ES-I3 (cell line): ENCODE results near the gene DNAJC10.
"Not testable (repeated sequence)": the region's sequence is repeated elsewhere in the genome, so short reads cannot be mapped to it uniquely, and the experiment has no call there.

ENCODE experiments used
- H3K36me3 ChIP-seq: 2 replicates; pipeline ENCODE4 v1.6.1; 2013; ENCODE audit warnings: mild to moderate bottlenecking, low read length, control low read depth, moderate library complexity; ENCODE audit not compliant: insufficient read depth
- H3K4me1 ChIP-seq: 2 replicates; pipeline ENCODE4 v1.6.1; 2013; ENCODE audit warnings: mild to moderate bottlenecking, control low read depth, low read length; ENCODE audit not compliant: insufficient read depth
- H3K9ac ChIP-seq: 2 replicates; pipeline ENCODE4 v1.6.1; 2013; ENCODE audit warnings: low read depth, mild to moderate bottlenecking, low read length, moderate library complexity
- H3K9me3 ChIP-seq: 2 replicates; pipeline ENCODE4 v1.6.1; 2013; ENCODE audit warnings: mild to moderate bottlenecking, low read length, moderate library complexity; ENCODE audit not compliant: control insufficient read depth, insufficient read depth

The DNAJC10 gene

DNA sequence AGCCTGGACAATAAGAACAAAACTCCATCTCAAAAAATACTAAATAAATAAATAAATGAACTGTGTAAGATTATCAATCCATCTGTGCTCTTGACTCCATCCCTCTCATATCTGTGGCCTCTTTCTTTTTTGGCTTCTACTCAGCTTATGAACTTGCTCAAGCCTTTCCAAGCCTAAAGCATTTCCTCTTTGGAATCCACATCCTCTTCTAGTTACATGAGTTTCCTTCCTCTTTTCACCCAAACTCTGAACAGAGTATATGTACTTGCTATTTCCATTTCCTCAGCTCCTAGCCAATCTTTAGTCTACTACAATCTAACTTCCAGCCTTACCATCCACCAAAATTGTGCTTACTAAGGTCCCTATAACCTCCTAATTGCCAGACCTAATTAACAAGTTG is 2.5 kb upstream of the DNAJC10 start:
- H3K9ac ChIP-seq, result no peak overlapping the region
- no peaks in the 10 kb centered on the region for H3K9me3 ChIP-seq
- H3K4me1 ChIP-seq, result peaks cover 3% of the 10 kb centered on the region; the same call in 1 of the 2 replicates
- no peaks in the 10 kb centered on the region for H3K36me3 ChIP-seq

DNA sequence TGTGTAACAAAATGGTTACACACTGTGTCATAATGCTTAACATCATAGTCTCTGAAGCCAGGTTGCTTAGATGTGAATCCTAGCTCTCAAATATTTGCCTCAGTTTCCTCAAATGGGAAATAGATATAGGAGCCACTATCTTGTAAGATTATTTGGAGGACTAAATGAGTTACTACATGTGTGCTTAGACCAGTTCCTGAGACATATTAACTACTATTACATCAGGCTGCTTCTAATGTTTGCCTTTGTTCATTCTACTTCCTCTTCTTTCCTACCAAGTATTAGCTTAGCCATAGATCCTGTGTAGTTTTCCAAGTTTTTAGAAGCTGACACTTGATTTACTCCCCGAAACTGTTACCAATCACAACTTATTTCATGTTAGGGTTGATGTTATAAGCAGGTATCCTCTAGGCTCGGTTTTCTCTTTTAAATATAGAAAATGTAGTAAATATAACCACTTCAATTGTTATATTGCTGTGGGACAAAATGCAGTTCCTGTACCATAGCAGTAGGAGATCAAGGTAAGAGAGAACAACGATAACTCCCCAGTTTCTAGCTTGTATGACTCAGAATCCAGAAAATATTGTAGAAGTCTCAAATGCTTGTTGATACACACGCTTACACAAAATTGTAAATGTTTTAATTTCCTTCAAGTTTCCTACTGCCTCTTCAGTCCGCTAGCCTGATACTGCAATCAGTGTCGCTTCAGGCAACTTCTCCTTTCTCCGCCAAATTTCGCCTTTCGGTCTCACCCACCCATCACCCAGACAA is 751 bp upstream of the DNAJC10 start:
- Histone ChIP-seq H3K36me3 (no peaks in the 10 kb centered on the region), H3K9me3 (no peaks in the 10 kb centered on the region), H3K9ac (peak overlapping the region; percentile 93), H3K4me1 (peaks cover 3% of the 10 kb centered on the region; the same call in 1 of the 2 replicates)

DNA sequence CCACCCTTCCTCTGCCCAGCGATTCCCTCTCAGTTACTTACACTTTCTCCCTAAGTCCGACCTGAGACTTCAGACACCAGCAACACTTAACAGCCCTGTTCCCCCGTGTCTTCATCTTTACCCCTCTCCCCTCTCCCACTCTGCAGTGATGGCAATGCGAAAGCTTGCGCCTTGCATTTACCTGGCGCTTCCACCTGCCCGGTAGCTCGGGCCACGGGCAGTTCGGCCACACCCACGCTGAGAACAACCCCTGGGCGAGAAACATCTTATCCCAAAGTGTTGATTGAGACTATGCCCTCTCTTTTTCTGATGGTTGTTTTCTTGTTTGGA is 558 bp downstream of the DNAJC10 start:
- no peaks in the 10 kb centered on the region for H3K9me3 ChIP-seq
- peaks cover 3% of the 10 kb centered on the region; the same call in 1 of the 2 replicates for H3K4me1 ChIP-seq
- peak overlapping the region; percentile 93 for H3K9ac ChIP-seq
- H3K36me3 ChIP-seq, result no peaks in the 10 kb centered on the region

DNA sequence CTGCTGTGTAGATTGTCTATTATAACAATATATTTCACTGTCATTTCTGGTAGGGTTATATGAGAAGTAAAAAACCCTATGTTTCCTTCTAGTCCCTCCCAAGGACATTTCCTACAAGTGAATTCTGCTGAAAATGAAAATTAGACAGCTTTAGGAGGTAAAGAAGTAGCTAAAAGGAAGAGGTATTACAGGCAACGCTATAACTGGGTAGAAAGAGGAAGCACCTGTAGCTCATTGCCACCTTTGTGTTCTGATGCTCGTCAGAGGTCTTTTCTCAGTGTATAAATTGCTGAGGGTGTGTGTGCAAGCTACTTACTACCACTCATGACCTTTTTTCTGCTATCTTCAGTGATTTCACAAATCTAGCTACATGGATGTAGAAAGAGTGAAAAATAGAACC is 1.4 kb downstream of the DNAJC10 start:
- H3K36me3 ChIP-seq, result no peaks in the 10 kb centered on the region
- 0 out of 2 replicates have a peak overlapping the region, but pooled peaks have one; percentile 93 for H3K9ac ChIP-seq
- H3K9me3 ChIP-seq, result no peaks in the 10 kb centered on the region
- H3K4me1 ChIP-seq, result peaks cover 3% of the 10 kb centered on the region; the same call in 1 of the 2 replicates

DNA sequence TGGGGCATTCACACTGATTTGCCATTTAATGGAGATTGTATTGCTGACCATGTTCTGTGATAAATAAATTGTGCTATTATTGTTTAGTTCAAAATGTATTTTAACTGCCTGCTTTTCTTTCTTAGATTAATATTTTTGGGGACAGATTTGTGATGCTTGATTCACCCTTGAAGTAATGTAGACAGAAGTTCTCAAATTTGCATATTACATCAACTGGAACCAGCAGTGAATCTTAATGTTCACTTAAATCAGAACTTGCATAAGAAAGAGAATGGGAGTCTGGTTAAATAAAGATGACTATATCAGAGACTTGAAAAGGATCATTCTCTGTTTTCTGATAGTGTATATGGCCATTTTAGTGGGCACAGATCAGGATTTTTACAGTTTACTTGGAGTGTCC is 1.8 kb downstream of the DNAJC10 start:
- Histone ChIP-seq H3K9me3 (no peaks in the 10 kb centered on the region), H3K4me1 (peaks cover 3% of the 10 kb centered on the region; the same call in 1 of the 2 replicates), H3K9ac (no peak overlapping the region), H3K36me3 (no peaks in the 10 kb centered on the region)

DNA sequence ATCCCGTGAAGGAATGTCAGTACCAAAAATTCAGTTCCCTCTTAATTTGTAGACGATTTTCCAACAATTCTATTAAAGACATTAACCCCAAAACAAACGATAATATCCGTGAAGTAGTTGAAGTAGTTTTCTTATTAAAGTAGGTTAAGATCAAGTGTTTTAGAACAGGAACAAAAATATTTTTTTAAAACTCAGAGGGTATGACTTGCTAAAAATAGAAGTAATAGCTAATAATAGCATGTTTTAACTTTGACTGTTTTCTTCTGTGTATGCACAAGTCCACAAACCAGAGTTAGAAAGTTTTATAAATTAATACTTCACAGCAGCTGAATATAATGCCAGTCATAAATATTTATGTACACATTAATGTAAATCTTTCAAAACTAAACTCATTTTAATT is 2.4 kb downstream of the DNAJC10 start:
- Histone ChIP-seq H3K9me3 (no peaks in the 10 kb centered on the region), H3K9ac (no peak overlapping the region), H3K36me3 (no peaks in the 10 kb centered on the region), H3K4me1 (peaks cover 3% of the 10 kb centered on the region; the same call in 1 of the 2 replicates)

DNA sequence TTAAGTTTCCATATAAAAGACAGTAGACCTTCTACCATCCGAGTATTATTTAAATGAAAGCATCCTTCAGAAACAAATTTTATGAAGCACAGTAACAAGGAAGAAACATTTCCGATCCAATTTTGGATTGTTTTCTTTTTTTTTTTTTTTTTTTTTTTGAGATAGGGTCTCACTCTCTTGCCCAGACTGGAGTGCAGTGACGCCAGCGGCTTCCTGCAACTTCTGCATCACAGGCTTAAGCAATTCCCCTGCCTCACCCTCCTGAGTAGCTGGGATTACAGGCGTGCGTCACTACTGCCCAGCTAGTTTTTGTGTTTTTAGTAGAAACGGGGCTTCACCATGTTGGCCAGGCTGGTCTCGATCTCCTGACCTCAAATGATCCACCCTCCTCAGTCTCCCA is 3.1 kb downstream of the DNAJC10 start:
- H3K9me3 ChIP-seq, H3K36me3 ChIP-seq, H3K9ac ChIP-seq, H3K4me1 ChIP-seq: not testable (repeated sequence)

DNA sequence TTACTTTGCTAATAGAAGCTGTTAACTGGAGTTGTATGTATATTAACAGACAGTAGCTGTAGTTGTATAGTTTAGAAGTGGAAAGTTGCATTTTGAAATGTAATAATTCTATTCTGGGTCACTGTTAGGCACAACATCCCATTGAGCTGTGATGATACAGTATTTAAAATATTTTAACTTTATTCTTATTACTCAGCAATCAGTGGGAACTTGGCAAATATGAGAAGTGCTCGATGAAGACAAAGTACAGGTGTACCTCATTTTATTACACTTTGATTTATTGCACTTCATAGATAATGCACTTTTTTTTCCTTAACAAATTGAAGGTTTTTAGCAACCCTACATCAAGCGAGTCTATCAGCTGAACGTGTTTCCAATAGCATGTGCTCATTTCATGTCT is 8.6 kb downstream of the DNAJC10 start:
- Histone ChIP-seq H3K36me3 (no peaks in the 10 kb centered on the region), H3K9me3 (no peaks in the 10 kb centered on the region), H3K4me1 (no peaks in the 10 kb centered on the region), H3K9ac (no peak overlapping the region)

DNA sequence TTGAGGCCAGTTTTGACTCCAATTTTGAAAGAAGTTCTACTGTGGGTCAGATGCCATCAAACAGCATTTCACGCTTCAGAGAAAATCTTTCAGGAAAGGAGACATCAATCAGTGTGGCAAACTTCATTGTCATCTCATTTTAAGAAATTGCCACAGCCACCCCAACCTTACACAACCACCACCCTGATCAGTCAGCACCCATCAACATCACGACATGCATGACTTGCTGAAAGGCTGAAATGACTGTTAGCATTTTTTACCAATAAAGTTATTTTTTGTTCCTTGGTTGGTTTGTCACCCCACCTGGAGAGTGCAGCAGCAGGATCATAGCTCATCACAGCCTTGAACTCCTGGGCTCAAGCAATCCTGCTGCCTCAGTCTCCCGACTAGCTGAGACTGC is 10.4 kb downstream of the DNAJC10 start:
- Histone ChIP-seq H3K36me3 (0 out of 2 replicates have a peak, but pooled peaks cover 3% of the 10 kb centered on the region), H3K4me1 (no peaks in the 10 kb centered on the region), H3K9me3 (no peaks in the 10 kb centered on the region), H3K9ac (no peak overlapping the region)

DNA sequence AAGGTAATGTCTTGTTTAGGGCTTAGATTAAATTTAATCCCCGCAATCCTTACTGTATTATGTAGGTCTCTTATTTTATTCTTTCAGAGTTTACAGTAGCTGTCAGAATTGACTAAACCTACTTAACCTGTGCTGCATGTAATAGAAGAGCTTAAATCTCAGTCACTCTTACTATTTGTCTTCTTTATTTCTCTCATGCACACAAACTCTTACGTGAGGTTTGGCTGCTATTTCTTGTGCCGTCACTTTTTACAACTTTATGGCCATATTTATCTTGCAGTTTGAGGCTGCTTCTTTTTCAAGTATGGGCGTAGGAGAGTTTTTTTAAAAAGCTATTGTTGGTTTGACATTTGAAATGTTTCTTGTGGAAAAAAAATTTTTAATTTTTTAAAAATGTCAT is 12.0 kb downstream of the DNAJC10 start:
- Histone ChIP-seq H3K36me3 (0 out of 2 replicates have a peak, but pooled peaks cover 3% of the 10 kb centered on the region), H3K9ac (no peak overlapping the region), H3K9me3 (no peaks in the 10 kb centered on the region), H3K4me1 (no peaks in the 10 kb centered on the region)

DNA sequence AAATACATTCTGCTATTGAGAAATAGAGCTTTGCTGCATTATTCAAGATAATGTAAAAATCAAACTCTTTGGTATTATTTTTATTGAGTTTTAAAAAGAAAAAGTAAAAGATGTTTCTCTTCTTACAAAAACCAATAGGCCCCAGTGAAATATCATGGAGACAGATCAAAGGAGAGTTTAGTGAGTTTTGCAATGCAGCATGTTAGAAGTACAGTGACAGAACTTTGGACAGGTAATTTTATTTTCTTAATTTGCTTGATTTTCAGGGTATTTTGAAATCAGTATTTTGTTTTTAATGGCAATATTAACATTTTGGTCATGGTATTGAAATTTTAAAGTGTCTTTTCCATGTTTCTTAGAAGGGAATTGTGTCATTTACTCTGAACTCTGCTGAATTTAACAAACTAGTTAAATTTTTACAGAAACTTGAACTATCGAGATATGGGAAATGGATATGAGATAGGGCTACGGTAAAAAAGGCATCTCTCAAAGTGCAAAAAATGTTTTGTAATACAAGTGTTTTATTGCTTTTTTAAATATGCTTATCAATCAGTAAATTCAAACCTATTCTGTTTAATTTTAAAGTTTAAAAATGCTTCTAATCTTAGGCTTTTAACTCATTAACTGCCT is 13.8 kb downstream of the DNAJC10 start:
- H3K4me1 ChIP-seq, result no peaks in the 10 kb centered on the region
- 0 out of 2 replicates have a peak, but pooled peaks cover 3% of the 10 kb centered on the region for H3K36me3 ChIP-seq
- no peak overlapping the region for H3K9ac ChIP-seq
- H3K9me3 ChIP-seq, result no peaks in the 10 kb centered on the region

DNA sequence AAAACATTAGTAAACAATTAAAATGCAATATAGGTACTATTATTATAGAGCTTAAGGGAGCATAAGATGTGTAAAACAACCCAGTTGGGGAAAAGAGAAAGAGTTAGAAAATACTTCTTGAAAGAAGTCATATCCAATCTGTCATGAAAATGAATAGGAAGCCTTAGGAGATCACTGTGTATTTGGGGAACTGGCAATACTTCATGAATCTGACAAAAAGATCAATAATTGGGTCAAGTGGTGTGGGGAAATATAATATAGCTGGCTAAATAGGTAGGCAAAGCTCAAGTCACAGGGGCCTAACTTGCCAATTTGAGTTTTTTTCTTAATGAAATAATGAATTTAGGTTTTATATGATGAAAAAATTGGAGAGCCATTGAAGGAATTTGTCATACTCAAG is 14.4 kb downstream of the DNAJC10 start:
- Histone ChIP-seq H3K9ac (no peak overlapping the region), H3K9me3 (no peaks in the 10 kb centered on the region), H3K36me3 (0 out of 2 replicates have a peak, but pooled peaks cover 3% of the 10 kb centered on the region), H3K4me1 (no peaks in the 10 kb centered on the region)

DNA sequence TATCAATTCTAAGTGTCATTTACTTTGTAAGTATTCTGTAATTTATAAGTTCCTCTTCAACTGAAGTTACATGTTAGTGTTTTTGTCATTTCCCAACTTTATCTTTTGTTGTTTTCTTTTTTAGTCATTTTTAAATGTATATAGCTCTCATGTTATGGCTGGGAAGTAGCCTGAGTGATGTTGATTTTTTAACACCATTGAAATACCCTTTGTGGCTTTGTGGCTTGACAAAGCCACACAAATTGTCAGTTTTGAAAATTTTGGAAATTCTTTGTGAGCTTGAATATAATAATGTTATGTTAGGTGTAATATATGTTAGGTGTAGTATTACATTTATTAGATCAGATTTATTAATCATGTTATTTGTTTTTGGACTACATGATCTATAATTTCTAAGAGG is 16.7 kb downstream of the DNAJC10 start:
- no peaks in the 10 kb centered on the region for H3K4me1 ChIP-seq
- no peaks in the 10 kb centered on the region for H3K9me3 ChIP-seq
- H3K36me3 ChIP-seq, result 0 out of 2 replicates have a peak, but pooled peaks cover 3% of the 10 kb centered on the region
- no peak overlapping the region for H3K9ac ChIP-seq

DNA sequence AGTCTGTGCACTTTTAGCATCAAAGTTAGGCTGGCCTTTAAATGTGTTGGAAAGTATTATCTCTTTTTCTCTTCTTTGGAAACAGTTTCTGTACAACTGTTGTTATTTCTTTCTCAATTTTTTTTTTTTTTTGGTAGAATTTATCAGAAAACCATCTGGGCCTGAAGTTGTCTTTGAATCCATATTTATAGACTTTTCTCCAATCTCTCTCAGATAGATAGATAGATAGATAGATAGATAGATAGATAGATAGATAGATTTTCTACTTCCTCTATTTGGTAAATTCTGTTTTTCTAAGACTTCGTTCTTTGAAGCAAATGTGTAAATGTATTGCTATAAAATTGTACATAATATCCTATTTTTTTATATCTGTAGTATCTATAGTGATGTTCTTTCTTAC is 17.5 kb downstream of the DNAJC10 start:
- Histone ChIP-seq H3K36me3 (peaks cover 7% of the 10 kb centered on the region; the same call in 1 of the 2 replicates), H3K9me3 (no peaks in the 10 kb centered on the region), H3K4me1 (no peaks in the 10 kb centered on the region), H3K9ac (no peak overlapping the region)

DNA sequence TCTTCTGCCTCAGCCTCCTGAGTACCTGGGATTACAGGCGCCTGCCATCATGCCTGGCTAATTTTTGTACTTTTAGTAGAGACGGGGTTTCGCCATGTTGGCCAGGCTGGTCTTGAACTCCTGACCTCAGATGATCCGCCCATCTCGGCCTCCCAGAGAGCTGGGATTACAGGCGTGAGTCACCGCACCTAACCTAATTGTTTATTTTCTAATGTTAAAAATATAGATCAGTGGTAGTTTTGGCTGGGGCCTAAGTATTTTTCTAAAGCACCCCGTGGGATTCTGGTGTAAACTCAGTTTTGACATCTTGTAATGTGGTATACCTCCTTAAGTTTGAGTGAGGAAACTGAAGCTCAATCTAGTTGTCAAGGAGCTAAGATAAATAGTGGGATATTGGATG is 20.8 kb downstream of the DNAJC10 start:
- not testable (repeated sequence) for H3K9ac ChIP-seq, H3K36me3 ChIP-seq, H3K9me3 ChIP-seq, H3K4me1 ChIP-seq
